ENCODE measurements around the gene ITGB6.

ITGB6 gene

DNA sequence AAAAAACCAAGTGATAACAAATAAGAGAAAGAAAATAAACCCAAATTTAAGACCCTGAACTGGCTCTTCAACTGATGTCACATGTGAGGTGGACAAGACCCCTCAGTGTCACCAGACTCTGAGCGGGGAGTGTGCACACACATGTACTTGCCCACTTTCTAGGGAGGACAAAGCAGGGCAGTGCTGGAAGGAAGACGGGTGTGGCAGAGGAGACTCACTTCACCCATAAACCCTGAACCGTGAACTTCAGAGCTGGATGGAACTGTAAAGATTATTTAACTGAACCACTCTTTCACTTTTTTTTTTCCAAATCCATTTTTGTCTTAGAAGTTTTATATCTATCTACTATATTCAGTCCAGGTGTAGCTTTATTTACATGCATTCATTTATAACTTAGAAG lies 149.9 kb downstream of the ITGB6 start:
- no peak for DNase-seq
